ENCODE measurements around the gene TSC1. TPM values are rescaled to one million over a fixed set of nuclear protein-coding genes. Genes with fewer than 3 reads are reported as not detected.

The TSC1 gene
- polyA plus RNA-seq, 2 of the 4 experiments (the other 2 are of a cell fraction): 15.2 to 37.9 TPM

DNA sequence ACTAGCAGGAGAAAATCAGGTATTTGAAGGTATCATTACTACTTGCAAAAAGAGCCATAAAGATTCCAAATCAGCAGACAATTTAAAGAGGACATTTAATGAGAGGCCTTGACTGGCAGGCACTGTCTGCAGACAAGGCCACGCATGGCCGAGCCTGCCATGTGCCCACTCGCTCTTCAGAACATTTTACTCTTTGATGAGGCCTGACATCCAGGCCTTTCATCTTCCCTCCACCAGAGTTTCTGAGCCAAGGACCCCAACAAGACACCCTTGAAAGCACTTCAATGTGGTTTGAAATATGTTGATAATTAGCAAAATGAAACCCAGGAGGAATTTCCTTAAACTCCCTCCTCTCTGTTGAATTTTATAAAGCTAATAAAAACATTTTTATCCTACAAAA is 82.8 kb downstream of the TSC1 start:
- POLR2A ChIA-PET: no interaction called here

DNA sequence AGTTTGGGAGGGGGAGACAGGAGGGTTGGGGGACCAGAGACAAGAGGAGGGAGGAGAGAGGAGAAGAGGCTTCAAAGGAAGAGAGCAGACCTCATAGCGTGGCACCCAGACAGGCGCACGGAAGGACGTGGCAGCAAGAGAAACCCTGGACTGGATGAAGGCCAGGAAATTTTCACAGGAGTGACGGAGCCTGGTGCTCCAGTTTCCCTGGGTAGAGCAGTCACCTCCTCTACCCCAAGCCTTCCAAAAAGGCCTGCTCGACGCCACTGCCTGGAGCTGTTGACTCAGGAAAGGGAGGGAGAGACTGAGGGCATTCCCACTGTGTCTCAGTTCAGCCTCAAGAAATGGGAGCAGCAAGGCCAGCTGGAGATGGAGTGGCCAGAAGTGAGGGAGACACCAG is 85.7 kb downstream of the TSC1 start:
- POLR2A ChIA-PET: interaction anchor here (0.6 kb wide), 1 partner anchor 43 kb away, joined by 3 read pairs; no protein-coding TSS in a partner anchor
- Histone ChIP-seq H3K4me1 (no peaks in the 10 kb centered on the region), H3K9me3 (no peaks in the 10 kb centered on the region), H3K4me3 (no peak overlapping the region), H3K27ac (no peak overlapping the region), H3K4me2 (no peak overlapping the region)
- FAIRE-seq (no peak), ATAC-seq (no peak), DNase-seq (ENCODE audit: low read depth in 1 of 2, low spot score in 1 of 2) (no peak)
- 63% methylated on average over 7 of the region's 7 CpGs for WGBS (ENCODE audit: missing lambda C conversion rate)
- CTCF ChIA-PET: interaction anchor here (1.4 kb wide), 1 partner anchor 12 kb away, joined by 4 read pairs; no protein-coding TSS in a partner anchor
- TF ChIP-seq PHF8 (IDR thresholded peaks at IDR 0.05; ENCODE audit: borderline replicate concordance, low read depth): no peak
- no peak for TF ChIP-seq CHD4 (IDR thresholded peaks at IDR 0.05; ENCODE audit: borderline replicate concordance)
- no peak for TF ChIP-seq HDAC2 (IDR thresholded peaks at IDR 0.05)
- TF ChIP-seq MAZ (IDR thresholded peaks at IDR 0.05; ENCODE audit: borderline replicate concordance, low read depth, low read length): no peak

More for the DNA sequence above, 82.8 kb downstream of the TSC1 start:
- FAIRE-seq (no peak), DNase-seq (ENCODE audit: low read depth in 1 of 2, low spot score in 1 of 2) (no peak), ATAC-seq (no peak)
- TF ChIP-seq ZC3H11A (IDR thresholded peaks at IDR 0.05): no peak
- TF ChIP-seq MAZ (IDR thresholded peaks at IDR 0.05; ENCODE audit: borderline replicate concordance, low read depth, low read length): no peak
- TF ChIP-seq SMC3 (IDR thresholded peaks at IDR 0.05): no peak
- H3K9me3 ChIP-seq: no peaks in the 10 kb centered on the region
- H3K4me3 ChIP-seq: no peak overlapping the region
- 81% methylated on average over 3 of the region's 3 CpGs for WGBS (ENCODE audit: missing lambda C conversion rate)
- H3K4me2 ChIP-seq: no peak overlapping the region
- CTCF ChIA-PET: interaction anchor here (0.6 to 1.2 kb wide), 2 partner anchors 115 to 409 kb away, joined by 3 read pairs; no protein-coding TSS in a partner anchor
- no peak overlapping the region for H3K27ac ChIP-seq
- no peaks in the 10 kb centered on the region for H3K4me1 ChIP-seq

DNA sequence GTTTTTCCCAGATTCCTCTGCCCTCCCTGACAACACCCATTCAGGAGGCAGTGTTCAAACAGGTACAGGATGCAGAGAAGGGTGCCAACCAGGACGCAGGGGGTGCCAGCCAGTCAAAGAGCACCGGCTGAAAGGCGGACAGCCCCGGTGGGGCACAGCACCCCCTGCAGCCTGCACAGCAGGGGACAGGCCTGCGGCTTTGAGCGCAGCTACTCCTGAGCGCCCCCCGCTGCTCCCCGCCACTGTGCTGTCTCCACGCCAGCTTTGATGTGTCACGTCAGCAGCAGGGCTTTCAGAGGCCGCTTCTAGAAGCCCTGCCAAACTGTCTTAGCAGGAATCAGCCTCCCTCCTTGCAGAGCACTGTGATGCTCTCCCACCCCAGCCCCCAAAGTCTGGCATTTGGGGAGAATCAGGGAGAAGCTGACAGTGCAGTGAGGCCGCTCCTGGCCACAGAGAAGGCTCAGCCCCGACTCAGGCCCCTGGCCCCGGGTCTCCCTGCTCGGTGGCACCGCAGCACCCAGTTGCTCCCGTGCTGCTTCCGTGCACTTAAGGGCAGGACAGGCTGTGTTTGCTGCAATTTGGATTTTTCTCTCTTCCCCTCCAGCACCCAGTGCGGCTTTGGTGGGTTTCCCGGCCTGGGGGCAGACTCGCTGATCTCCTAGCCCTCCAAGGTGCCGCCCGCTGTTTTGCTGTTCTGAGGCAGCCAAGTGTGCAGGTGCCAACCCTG is 86.6 kb downstream of the TSC1 start:
- 58% methylated on average over 13 of the region's 24 CpGs for WGBS (ENCODE audit: missing lambda C conversion rate)
- CTCF ChIA-PET: interaction anchor here (1.4 kb wide), 1 partner anchor 13 kb away, joined by 4 read pairs; no protein-coding TSS in a partner anchor
- TF ChIP-seq EHF (CRISPR knock-in tag; IDR thresholded peaks at IDR 0.05): no peak
- TF ChIP-seq KDM1A (IDR thresholded peaks at IDR 0.05; ENCODE audit: low read depth): no peak
- no peak for TF ChIP-seq KDM5A (IDR thresholded peaks at IDR 0.05)
- TF ChIP-seq, protein P1, sequence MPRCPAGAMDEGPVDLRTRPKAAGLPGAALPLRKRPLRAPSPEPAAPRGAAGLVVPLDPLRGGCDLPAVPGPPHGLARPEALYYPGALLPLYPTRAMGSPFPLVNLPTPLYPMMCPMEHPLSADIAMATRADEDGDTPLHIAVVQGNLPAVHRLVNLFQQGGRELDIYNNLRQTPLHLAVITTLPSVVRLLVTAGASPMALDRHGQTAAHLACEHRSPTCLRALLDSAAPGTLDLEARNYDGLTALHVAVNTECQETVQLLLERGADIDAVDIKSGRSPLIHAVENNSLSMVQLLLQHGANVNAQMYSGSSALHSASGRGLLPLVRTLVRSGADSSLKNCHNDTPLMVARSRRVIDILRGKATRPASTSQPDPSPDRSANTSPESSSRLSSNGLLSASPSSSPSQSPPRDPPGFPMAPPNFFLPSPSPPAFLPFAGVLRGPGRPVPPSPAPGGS (IDR thresholded peaks at IDR 0.05): no peak
- no peak for TF ChIP-seq MYC (IDR thresholded peaks at IDR 0.05; ENCODE audit: borderline replicate concordance, low read length)
- no peak for TF ChIP-seq CHD2 (IDR thresholded peaks at IDR 0.05; ENCODE audit: low read length, partially characterized antibody)
- no peak for TF ChIP-seq FOSB (CRISPR knock-in tag; IDR thresholded peaks at IDR 0.05)
- no peak for TF ChIP-seq ZNF302 (CRISPR knock-in tag; IDR thresholded peaks at IDR 0.05)
- no peak for TF ChIP-seq NPAS2 (CRISPR knock-in tag; IDR thresholded peaks at IDR 0.05; ENCODE audit: borderline replicate concordance)
- TF ChIP-seq GATA3 (IDR thresholded peaks at IDR 0.05; ENCODE audit: borderline replicate concordance): no peak
- TF ChIP-seq HEYL (CRISPR knock-in tag; IDR thresholded peaks at IDR 0.05): no peak
- no peak for TF ChIP-seq FOSL2 (IDR thresholded peaks at IDR 0.05)
- TF ChIP-seq FOSL2 (CRISPR knock-in tag; IDR thresholded peaks at IDR 0.05): no peak
- TF ChIP-seq, protein P2, sequence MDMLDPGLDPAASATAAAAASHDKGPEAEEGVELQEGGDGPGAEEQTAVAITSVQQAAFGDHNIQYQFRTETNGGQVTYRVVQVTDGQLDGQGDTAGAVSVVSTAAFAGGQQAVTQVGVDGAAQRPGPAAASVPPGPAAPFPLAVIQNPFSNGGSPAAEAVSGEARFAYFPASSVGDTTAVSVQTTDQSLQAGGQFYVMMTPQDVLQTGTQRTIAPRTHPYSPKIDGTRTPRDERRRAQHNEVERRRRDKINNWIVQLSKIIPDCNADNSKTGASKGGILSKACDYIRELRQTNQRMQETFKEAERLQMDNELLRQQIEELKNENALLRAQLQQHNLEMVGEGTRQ (IDR thresholded peaks at IDR 0.05): no peak
- no peak for TF ChIP-seq RFX5 (IDR thresholded peaks at IDR 0.05)
- TF ChIP-seq ZFP36 (IDR thresholded peaks at IDR 0.05; ENCODE audit: borderline replicate concordance, partially characterized antibody): no peak
- TF ChIP-seq ESRRA (IDR thresholded peaks at IDR 0.05; ENCODE audit: borderline replicate concordance, low read length): no peak
- TF ChIP-seq HDAC2 (IDR thresholded peaks at IDR 0.05): no peak
- no peak for TF ChIP-seq POLR2A (IDR thresholded peaks at IDR 0.05; ENCODE audit: low read length)
- POLR2A ChIA-PET: interaction anchor here (0.6 kb wide), 1 partner anchor 42 kb away, joined by 3 read pairs; no protein-coding TSS in a partner anchor
- Histone ChIP-seq H3K4me1 (no peaks in the 10 kb centered on the region), H3K9me3 (no peaks in the 10 kb centered on the region), H3K4me2 (no peak overlapping the region), H3K27ac (no peak overlapping the region), H3K4me3 (no peak overlapping the region)
- FAIRE-seq (no peak), DNase-seq (ENCODE audit: low read depth in 1 of 2, low spot score in 1 of 2) (no peak), ATAC-seq (peak; percentile 42 to 64; a peak in 5 of 6 replicates)
